ENCODE measurements around the gene CLASP1. TPM values are rescaled to one million over a fixed set of nuclear protein-coding genes. Genes with fewer than 3 reads are reported as not detected.

CLASP1 gene
- total RNA-seq, 2 donors from 2014 or later, result 95.1 to 121 TPM

DNA sequence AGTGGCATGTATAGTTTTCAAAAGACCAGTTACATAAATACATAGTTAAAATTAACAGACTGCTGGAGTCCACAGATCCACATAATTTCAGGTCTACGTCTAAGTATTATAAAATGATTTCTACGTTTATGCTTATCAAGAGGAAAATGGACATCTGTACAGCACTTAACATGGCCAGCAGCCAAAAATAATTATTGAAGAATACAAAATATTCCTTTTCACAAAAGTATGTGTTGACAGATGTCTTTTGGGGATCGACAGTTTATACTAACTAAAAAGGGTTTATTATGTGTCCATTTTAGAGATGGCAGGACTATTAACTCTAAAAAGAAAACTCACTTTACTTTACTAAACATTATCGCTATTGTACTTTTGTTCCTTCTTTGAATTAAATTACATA is 231.4 kb downstream of the CLASP1 start:
- Mint-ChIP-seq H3K9me3 (no peaks in the 10 kb centered on the region), H3K27ac (no peak overlapping the region), H3K27me3 (ENCODE audit: low read depth) (no peaks in the 10 kb centered on the region), H3K36me3 (ENCODE audit: insufficient read depth in 2 of 2) (peaks cover 0 to 11% of the 10 kb centered on the region in 2 donors), H3K4me1 (ENCODE audit: low read depth) (no peaks in the 10 kb centered on the region), H3K4me3 (no peak overlapping the region)
- DNase-seq (no peak), ATAC-seq (replicated peaks in 1 of 2) (no peak)

DNA sequence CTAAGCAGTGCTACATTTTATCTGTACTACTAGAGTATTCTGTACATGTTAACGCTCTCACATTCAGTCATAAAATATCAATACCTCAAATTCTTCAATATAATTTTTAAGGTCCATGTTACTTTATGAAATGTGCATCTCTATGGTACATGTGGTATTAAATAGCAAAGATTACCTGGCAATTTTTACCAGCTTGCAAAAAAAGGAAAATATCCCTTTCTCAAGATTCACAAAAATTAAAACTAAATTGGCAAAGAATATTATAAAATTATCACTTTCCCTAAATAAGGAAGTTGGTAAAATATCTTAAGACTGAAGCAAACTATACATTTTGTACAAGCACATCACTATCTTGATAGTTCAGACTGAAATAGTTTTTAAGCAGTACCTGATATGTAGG is 233.5 kb downstream of the CLASP1 start:
- Mint-ChIP-seq H3K9me3 (no peaks in the 10 kb centered on the region), H3K36me3 (ENCODE audit: insufficient read depth in 2 of 2) (peaks cover 0 to 13% of the 10 kb centered on the region in 2 donors), H3K27ac (no peak overlapping the region), H3K4me1 (ENCODE audit: low read depth) (no peaks in the 10 kb centered on the region), H3K27me3 (ENCODE audit: low read depth) (no peaks in the 10 kb centered on the region), H3K4me3 (no peak overlapping the region)
- ATAC-seq (replicated peaks in 1 of 2) (no peak), DNase-seq (no peak)

DNA sequence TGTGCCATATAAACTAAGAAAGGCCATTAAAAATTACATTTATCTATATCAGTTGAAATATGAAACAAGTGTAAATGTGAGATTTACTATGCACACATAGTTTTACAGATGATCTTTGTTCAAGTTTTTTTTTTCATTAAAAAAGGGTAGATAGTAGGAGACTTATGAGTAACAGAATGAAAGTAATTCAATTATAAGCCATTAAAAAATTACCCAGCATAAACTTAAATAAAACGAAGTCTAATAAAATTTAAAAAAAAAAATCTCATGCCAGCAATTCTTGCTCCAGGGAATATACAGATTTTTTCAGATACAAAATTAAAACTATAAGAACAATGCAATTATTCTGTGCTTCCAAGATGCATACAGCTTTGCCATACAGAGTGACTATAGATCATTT is 236.9 kb downstream of the CLASP1 start:
- H3K27ac Mint-ChIP-seq, result no peak overlapping the region
- DNase-seq, result no peak
- no peak for ATAC-seq (replicated peaks in 1 of 2)
- no peak overlapping the region for H3K4me3 Mint-ChIP-seq
- no peaks in the 10 kb centered on the region for H3K4me1 Mint-ChIP-seq (ENCODE audit: low read depth)
- no peaks in the 10 kb centered on the region for H3K9me3 Mint-ChIP-seq
- H3K36me3 Mint-ChIP-seq (ENCODE audit: insufficient read depth in 2 of 2), result peaks cover 0 to 7% of the 10 kb centered on the region in 2 donors
- no peaks in the 10 kb centered on the region for H3K27me3 Mint-ChIP-seq (ENCODE audit: low read depth)

DNA sequence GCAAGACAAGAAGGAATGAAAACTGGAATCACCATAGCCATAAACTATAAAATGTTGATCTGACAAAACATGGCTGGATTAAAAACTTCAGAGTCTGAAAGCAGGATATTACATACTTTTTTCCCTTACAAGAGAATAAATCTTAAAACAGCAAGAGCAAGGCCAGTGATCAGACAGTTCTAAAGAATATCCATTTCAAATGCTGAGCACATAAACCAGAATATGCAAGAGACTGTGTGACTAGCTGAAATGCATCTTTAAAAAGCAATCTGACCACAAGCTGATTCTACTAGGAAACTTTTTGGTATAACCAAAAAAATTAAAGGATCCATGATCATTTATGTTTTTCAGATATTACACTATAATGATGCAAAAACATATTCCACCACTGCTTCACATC is 239.3 kb downstream of the CLASP1 start:
- ATAC-seq (replicated peaks in 1 of 2) (no peak), DNase-seq (no peak)
- Mint-ChIP-seq H3K9me3 (no peaks in the 10 kb centered on the region), H3K4me3 (no peak overlapping the region), H3K27me3 (ENCODE audit: low read depth) (no peaks in the 10 kb centered on the region), H3K4me1 (ENCODE audit: low read depth) (no peaks in the 10 kb centered on the region), H3K36me3 (ENCODE audit: insufficient read depth in 2 of 2) (peaks cover 0 to 9% of the 10 kb centered on the region in 2 donors), H3K27ac (peak overlapping the region; percentile 70)

DNA sequence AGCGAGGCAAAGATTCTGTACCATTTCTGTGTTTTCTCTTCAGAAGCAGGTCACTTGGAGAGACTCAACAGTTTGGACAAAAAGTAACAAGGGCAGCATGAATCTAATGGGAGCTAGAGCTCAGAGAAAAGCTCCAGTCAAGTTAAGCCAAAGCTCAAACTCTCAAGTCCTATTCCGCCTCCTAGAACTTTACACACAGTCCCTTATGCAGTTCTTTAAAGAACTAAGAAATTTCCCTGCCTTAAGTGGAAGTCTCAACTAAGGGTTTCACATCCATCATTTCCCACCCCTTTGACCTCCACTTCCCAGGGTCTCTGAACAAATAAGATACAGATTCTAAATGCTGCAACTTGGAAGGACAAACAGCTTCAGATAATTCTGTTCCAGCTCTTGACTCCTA is 239.9 kb downstream of the CLASP1 start:
- peak overlapping the region; percentile 70 for H3K27ac Mint-ChIP-seq
- ATAC-seq (replicated peaks in 1 of 2) (no peak), DNase-seq (no peak)
- H3K4me1 Mint-ChIP-seq (ENCODE audit: low read depth), result no peaks in the 10 kb centered on the region
- no peak overlapping the region for H3K4me3 Mint-ChIP-seq
- H3K27me3 Mint-ChIP-seq (ENCODE audit: low read depth), result no peaks in the 10 kb centered on the region
- H3K36me3 Mint-ChIP-seq (ENCODE audit: insufficient read depth in 2 of 2), result peaks cover 0 to 9% of the 10 kb centered on the region in 2 donors
- H3K9me3 Mint-ChIP-seq, result no peaks in the 10 kb centered on the region

DNA sequence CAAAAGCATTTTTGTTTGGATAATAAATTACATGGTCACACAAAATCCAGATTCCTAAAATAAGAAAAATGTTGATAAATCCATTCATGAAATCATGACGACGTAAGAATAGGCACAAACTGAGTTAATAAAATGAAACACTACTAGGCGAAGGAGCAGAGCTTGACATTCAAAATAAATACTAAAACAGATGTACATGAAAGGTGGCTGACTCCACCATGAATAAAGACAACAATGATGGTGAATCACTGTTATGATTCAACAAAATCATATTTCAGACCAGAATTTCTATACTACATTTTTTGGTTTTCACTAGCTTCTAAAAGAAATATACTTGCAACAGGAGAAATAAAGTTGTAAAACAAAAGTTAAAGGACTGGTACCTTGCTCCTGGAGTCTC is 240.6 kb downstream of the CLASP1 start:
- Mint-ChIP-seq H3K9me3 (no peaks in the 10 kb centered on the region), H3K36me3 (ENCODE audit: insufficient read depth in 2 of 2) (peaks cover 2 to 9% of the 10 kb centered on the region in 2 donors), H3K4me1 (ENCODE audit: low read depth) (no peaks in the 10 kb centered on the region), H3K4me3 (no peak overlapping the region), H3K27me3 (ENCODE audit: low read depth) (no peaks in the 10 kb centered on the region), H3K27ac (peak overlapping the region; percentile 39)
- DNase-seq (no peak), ATAC-seq (replicated peaks in 1 of 2) (no peak)

DNA sequence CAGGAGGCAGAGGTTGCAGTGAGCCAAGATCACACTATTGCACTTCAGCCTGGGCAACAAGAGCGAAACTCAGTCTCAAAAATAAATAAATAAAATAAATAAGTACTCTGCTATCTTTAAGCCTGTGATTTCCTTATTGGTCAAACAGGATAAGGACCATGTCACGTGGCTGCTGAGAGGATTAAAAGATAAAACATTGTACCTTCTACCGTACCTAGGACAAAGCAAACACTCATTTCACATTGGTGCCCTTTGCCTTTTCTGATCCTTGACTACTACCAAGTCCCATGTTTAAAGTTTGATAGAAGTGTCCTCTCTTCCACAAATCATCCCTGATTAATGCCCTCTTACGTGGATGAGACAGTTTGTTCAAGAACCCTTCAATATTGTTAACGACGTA is 244.0 kb downstream of the CLASP1 start:
- Mint-ChIP-seq H3K9me3 (no peaks in the 10 kb centered on the region), H3K27me3 (ENCODE audit: low read depth) (no peaks in the 10 kb centered on the region), H3K27ac (no peak overlapping the region), H3K36me3 (ENCODE audit: insufficient read depth in 2 of 2) (peaks cover 2 to 21% of the 10 kb centered on the region in 2 donors), H3K4me1 (ENCODE audit: low read depth) (no peaks in the 10 kb centered on the region), H3K4me3 (no peak overlapping the region)
- ATAC-seq (replicated peaks in 1 of 2), result no peak
- DNase-seq, result no peak

DNA sequence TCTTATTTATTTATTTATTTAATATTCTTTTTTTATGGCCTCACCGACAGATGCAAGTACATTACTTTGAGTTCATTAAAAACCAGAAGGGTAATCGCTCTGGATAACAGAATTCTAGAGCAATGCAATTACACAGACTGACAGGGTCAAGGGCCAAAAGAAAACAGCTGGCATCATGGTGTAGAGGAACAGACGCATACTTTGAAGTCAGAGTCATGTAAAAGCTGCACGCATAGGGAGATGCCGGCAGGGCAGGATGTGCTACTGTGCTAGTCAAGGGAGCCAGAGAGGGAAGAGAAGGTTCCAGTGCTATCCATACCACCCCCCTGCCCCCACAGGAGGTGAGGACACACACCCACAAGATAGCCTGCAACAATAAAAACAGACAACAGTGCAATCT is 249.1 kb downstream of the CLASP1 start:
- Mint-ChIP-seq H3K4me1 (ENCODE audit: low read depth) (no peaks in the 10 kb centered on the region), H3K27ac (no peak overlapping the region), H3K9me3 (no peaks in the 10 kb centered on the region), H3K27me3 (ENCODE audit: low read depth) (no peaks in the 10 kb centered on the region), H3K4me3 (no peak overlapping the region), H3K36me3 (ENCODE audit: insufficient read depth in 2 of 2) (peaks cover 2 to 28% of the 10 kb centered on the region in 2 donors)
- no peak for DNase-seq
- no peak for ATAC-seq (replicated peaks in 1 of 2)

DNA sequence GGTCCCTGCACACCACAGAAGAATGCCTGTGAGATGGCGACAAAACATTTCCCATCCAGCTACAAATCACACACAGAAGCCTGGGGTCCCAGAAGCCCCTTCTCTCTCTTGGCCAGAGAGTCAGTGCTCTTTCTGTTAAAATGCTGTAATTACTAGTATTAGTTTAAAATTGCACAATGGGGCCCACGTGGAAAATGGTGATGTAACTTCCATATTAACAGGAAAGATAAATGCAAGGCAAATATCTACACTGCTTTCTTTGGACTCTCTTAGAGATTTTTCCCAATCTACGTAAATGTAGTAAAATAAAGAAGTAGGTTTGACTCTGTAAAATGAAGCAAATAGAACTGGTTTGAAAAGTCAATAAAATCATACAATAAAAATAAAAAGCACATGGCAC is 250.4 kb downstream of the CLASP1 start:
- peaks cover 0 to 29% of the 10 kb centered on the region in 2 donors for H3K36me3 Mint-ChIP-seq (ENCODE audit: insufficient read depth in 2 of 2)
- no peak overlapping the region for H3K4me3 Mint-ChIP-seq
- no peak for ATAC-seq (replicated peaks in 1 of 2)
- peak overlapping the region; percentile 16 for H3K27ac Mint-ChIP-seq
- H3K4me1 Mint-ChIP-seq (ENCODE audit: low read depth), result no peaks in the 10 kb centered on the region
- no peaks in the 10 kb centered on the region for H3K9me3 Mint-ChIP-seq
- no peaks in the 10 kb centered on the region for H3K27me3 Mint-ChIP-seq (ENCODE audit: low read depth)
- no peak for DNase-seq

DNA sequence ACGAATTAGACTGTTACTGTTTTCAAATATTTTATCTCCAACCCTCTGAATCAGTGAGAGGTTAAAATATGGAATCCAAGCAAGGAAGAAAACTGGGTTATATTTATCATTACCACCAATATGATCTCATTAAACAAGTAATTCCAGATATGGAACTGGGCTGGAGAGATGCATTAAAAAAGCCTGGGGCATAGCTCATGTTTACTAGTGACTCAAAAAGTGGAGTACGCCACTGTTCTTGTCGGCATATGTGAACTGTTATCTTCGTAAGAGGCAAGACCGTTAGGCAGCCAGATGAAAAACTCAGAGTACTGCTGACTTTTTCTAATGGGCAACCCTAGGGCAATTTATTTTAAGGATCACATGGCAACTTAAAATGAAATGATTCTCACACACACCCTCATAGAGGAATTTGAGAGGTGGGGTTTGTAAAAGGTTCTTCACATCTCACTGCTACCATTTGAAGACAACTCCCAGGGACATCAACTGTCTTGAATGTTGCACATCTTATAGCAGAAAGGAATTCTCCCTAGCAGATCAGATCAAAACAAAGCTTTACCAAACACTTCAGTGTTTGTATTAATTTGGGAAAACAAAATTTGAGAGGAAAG is 259.1 kb downstream of the CLASP1 start:
- Mint-ChIP-seq H3K36me3 (ENCODE audit: insufficient read depth in 2 of 2) (peaks cover 3 to 18% of the 10 kb centered on the region in 2 donors), H3K4me3 (no peak overlapping the region), H3K27ac (no peak overlapping the region), H3K4me1 (ENCODE audit: low read depth) (peaks cover 5% of the 10 kb centered on the region), H3K27me3 (ENCODE audit: low read depth) (no peaks in the 10 kb centered on the region), H3K9me3 (no peaks in the 10 kb centered on the region)
- no peak for ATAC-seq (replicated peaks in 1 of 2)
- no peak for DNase-seq

DNA sequence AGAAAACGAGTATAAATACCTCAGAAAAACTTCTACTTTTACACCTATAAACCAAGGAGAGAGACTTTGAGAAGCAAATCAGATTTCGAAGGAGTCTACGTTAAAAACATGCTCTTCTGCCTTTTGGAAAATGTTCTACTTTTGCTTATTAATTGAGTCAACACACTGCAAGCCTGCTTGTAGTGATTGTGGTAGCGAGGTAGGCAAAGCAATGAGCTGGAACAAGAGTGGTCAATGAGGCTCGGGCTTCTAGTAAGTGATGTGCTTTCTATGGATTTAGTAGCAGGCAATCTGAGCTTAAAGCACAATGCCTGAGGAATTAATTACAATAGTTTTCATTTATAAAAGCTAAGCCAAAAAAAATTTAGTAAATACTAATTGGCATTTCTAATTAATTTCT is 260.9 kb downstream of the CLASP1 start:
- H3K27me3 Mint-ChIP-seq (ENCODE audit: low read depth), result no peaks in the 10 kb centered on the region
- no peak overlapping the region for H3K4me3 Mint-ChIP-seq
- ATAC-seq (replicated peaks in 1 of 2), result no peak
- no peak overlapping the region for H3K27ac Mint-ChIP-seq
- peaks cover 5% of the 10 kb centered on the region for H3K4me1 Mint-ChIP-seq (ENCODE audit: low read depth)
- no peak for DNase-seq
- H3K9me3 Mint-ChIP-seq, result no peaks in the 10 kb centered on the region
- peaks cover 6 to 17% of the 10 kb centered on the region in 2 donors for H3K36me3 Mint-ChIP-seq (ENCODE audit: insufficient read depth in 2 of 2)

DNA sequence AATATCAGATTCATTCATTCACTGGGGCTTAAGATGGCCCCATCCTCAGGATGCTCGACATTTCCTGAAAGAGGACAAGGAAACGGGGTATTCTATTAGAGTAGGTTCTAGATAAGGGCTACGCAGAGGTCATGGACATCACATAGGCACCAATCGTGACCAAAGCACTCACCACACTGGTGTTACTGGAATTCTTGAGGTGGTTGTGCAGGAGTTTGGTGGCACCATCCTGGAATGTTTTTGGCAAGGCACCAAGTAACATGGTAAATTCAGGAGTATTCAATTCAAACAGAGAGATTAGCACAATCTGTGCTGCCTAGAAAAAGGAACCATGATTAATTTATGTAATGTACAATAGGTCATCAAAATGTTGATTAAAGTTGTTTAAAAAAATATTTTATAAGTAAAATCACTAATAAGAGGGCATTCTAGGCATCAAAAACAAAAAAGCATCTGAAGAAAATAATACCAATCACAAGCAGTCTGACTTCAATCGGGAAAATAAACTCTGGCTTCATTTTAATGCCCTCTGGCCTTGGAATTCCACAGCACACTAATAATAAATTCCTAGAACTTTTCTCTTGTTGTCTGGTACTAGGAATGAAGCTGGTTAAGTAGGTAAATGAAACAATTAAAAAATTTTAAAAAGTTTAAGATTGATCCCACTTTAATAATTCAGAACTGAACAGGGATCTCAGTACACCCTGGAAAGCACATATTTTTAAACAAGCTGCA is 261.5 kb downstream of the CLASP1 start:
- no peak overlapping the region for H3K27ac Mint-ChIP-seq
- ATAC-seq (replicated peaks in 1 of 2), result no peak
- DNase-seq, result no peak

DNA sequence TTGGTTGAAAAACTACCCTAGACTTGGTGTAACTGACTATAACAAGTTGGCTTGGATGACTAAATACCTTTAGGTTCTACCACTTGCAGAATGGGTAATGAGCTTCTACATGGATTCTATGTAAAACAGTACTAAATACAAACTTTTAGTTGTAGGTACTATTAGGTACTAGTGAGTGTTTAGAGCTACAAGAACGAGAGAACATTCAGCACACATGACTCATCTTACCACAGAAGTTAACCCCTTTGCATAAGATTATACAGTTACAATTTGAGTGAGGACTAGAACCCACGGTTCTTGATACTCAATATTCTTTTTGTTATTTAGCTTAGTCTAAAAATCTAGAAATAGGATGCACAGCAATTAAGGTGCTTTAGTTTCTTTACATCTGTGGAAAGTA is 262.6 kb downstream of the CLASP1 start:
- Mint-ChIP-seq H3K27me3 (ENCODE audit: low read depth) (no peaks in the 10 kb centered on the region), H3K4me1 (ENCODE audit: low read depth) (peaks cover 5% of the 10 kb centered on the region), H3K9me3 (no peaks in the 10 kb centered on the region), H3K36me3 (ENCODE audit: insufficient read depth in 2 of 2) (peaks cover 8 to 19% of the 10 kb centered on the region in 2 donors), H3K4me3 (no peak overlapping the region), H3K27ac (no peak overlapping the region)
- DNase-seq, result no peak
- peak; percentile 65 to 84 for ATAC-seq (replicated peaks in 1 of 2)

More for the DNA sequence above, 261.5 kb downstream of the CLASP1 start:
- H3K36me3 Mint-ChIP-seq (ENCODE audit: insufficient read depth in 2 of 2), result peaks cover 6 to 17% of the 10 kb centered on the region in 2 donors
- no peaks in the 10 kb centered on the region for H3K9me3 Mint-ChIP-seq
- H3K27me3 Mint-ChIP-seq (ENCODE audit: low read depth), result no peaks in the 10 kb centered on the region
- H3K4me3 Mint-ChIP-seq, result no peak overlapping the region
- H3K4me1 Mint-ChIP-seq (ENCODE audit: low read depth), result peaks cover 5% of the 10 kb centered on the region

DNA sequence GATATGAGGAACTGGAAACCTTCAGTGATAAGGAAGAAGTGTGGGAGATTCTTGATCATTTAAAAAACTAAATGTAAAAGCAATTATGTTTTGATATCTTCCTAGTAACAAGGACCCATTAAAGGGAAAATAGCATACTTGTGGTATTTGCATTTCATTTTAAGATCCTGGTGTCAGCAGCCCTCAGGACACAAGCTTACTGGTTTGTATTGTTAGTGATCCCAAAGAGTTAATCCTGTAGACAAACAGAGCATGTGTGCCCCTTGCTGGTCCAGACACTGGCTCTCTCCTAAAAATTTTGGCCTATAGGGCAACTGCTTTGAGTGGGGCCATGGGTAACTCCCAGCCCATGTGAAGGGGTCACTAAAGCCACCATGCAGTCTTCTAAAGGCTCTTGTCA is 263.2 kb downstream of the CLASP1 start:
- ATAC-seq (replicated peaks in 1 of 2) (no peak), DNase-seq (no peak)
- Mint-ChIP-seq H3K36me3 (ENCODE audit: insufficient read depth in 2 of 2) (peaks cover 8 to 19% of the 10 kb centered on the region in 2 donors), H3K4me1 (ENCODE audit: low read depth) (peaks cover 5% of the 10 kb centered on the region), H3K4me3 (no peak overlapping the region), H3K27me3 (ENCODE audit: low read depth) (no peaks in the 10 kb centered on the region), H3K9me3 (no peaks in the 10 kb centered on the region), H3K27ac (no peak overlapping the region)

Data from activated T-cell treated with anti-CD3 and anti-CD28 coated beads, Interleukin-2, amount 50 U/mL, for 72 hours (primary cell).